Hematopoietic multipotent progenitor cell treated with erythropoietin and hydrocortisone succinate and interleukin-3 and kit ligand, for 17 days (in vitro differentiated cells): Measurements from ENCODE around the gene ARHGAP15.
A peak's percentile ranks its signal among the peaks of the same experiment; 100 is the strongest.

Source experiments
- DNase-seq: peaks from one replicate; pipeline ENCODE4 v3.0.0-alpha.2; 2015; ENCODE audit warnings: low spot score

Gene ARHGAP15

DNA sequence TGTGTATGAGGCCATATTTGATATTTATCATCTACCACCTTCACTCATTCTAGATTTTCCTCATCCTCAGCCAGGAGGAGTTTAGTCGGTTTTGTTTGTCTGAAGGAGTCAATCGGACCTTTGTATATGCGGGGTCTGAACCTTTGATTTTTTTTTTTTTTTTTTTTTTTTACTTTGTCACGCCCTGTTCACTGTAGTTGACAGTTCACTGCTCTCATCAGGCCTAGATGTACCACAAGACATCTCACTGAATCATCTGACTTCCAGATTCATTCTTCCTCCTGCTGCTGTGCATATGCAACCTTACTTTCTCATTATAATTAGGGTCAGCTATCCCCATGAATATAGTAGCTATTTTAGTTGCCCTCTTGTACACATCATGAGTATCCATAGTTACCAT is 133.2 kb downstream of the ARHGAP15 start:
- no peak for DNase-seq

DNA sequence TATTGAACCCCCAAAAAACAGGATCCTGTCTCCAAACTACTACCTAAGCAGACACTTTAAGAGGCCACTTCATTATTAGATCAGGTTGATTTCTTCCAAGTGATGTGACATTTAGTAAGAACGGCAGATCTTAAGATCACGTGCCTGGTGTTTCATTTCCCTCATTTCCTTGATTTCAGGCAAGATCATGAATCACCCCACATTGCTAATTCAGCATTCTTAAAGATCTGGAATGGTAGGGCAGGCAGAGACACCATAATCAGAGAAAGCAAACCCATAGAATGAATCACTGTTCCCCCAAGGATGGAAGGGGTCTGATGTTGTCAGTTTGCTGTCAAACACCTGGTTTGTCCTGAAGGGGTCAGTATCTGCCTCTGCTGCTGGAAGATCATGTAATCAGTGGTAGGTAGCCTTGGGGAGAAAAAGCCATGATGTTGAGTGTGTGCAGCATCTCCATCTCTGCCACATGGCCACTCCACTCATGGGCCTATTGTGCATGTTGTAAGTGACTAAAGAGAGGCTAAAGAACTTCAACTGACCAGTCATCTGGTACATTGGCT is 133.9 kb downstream of the ARHGAP15 start:
- DNase-seq = no peak

- no peak for DNase-seq
Measured at GRCh38 chr2:143264851-143265250, 135.6 kb downstream of the ARHGAP15 start.

- no peak for DNase-seq
Measured at GRCh38 chr2:143279672-143280071, 150.5 kb downstream of the ARHGAP15 start.

- no peak for DNase-seq
Measured at GRCh38 chr2:143280097-143280757, 151.0 kb downstream of the ARHGAP15 start.

- peak; percentile 12 for DNase-seq
Measured at GRCh38 chr2:143282684-143283083, 153.5 kb downstream of the ARHGAP15 start.

DNA sequence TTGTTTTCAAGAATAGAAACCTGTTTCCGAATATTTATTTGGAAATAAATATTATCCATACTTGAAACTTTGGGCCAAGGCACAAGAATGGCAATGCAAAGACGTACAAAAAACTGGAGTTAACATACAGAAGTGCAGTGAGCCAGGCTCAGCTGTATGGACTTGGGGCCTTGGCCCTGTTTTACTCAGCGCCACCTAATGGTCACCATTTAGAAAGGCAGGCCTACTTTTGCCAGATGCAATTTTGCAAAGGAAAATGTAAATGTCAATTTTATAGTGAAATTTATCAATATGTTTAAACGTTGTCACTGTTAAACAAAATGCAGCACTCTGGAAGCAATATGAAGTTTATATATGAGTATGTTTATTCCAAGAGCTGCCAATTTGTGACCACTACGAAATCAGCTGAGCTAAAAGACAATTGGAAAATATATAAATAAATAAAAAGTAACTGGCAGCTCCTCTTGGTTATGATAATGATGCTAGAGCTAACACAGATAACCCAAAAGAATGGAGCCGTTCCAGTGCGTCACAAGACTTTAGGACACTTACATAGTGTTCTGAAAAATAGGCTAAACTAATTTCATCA is 155.0 kb downstream of the ARHGAP15 start:
- peak; percentile 36 for DNase-seq

GRCh38 chr2:143289025-143289424 is 159.8 kb downstream of the ARHGAP15 start:
- DNase-seq = no peak

- no peak for DNase-seq
Measured at GRCh38 chr2:143290221-143290620, 161.0 kb downstream of the ARHGAP15 start.

DNA sequence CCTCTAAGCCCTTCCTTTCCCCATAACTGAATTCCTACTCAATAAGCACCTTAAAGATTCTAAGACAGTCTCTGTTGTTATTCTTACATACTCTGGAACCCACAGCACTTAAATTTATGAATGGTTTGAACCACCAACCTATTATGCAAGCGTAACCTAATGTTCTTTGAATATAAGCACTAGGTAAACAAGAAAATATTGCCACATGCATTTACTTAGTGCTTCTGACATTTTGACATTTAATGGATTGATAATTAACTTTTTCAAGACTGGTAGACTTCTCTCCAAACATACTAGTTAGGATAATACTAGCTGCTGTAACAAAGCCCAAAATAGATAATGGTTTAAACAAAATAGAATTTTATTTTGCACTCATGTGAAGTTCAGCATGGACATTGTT is 164.8 kb downstream of the ARHGAP15 start:
- DNase-seq = no peak

DNA sequence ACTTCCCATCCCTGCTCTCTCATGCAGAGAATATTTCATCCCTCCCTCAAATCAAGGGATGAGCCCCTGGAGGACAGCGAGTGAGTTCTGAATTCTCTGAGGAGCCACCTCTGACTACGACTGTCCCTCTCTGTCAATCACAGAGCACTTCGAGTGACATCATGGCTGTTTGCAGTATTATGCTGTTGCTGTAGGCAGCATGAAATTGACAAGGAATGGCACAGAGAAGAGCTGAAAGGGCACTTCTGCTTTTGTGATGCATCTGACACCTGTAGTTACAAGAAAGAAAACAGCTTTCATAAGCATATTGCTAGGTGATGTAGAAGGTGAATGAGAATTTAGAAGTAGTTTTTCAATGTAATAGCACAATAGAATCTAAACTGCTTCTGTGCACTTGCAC is 166.9 kb downstream of the ARHGAP15 start:
- no peak for DNase-seq

DNA sequence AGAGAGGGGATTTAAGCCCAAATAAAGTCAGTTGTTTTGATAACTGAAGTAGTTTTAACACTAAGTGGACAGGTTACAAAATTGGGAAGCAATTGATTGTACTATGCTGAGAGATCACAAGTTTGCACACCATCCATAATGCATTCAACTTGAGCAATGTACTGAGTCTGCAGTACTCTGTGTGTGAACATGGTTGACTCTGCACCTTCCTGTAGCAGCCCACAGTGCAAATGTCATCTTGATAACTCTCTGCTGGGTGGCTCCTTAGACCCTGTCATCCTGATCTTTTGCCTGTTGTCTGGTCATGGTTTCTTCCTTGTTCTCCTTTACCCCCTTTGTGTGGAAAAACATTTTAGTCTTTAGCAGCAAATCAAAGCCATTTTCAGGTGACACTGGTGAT is 168.0 kb downstream of the ARHGAP15 start:
- DNase-seq = no peak

GRCh38 chr2:143300536-143300935 is 171.3 kb downstream of the ARHGAP15 start:
- no peak for DNase-seq

- DNase-seq = no peak
Measured at GRCh38 chr2:143311426-143311825, 182.2 kb downstream of the ARHGAP15 start.

- DNase-seq = no peak
Measured at GRCh38 chr2:143312441-143312840, 183.2 kb downstream of the ARHGAP15 start.

GRCh38 chr2:143313861-143314260 is 184.6 kb downstream of the ARHGAP15 start:
- no peak for DNase-seq

DNA sequence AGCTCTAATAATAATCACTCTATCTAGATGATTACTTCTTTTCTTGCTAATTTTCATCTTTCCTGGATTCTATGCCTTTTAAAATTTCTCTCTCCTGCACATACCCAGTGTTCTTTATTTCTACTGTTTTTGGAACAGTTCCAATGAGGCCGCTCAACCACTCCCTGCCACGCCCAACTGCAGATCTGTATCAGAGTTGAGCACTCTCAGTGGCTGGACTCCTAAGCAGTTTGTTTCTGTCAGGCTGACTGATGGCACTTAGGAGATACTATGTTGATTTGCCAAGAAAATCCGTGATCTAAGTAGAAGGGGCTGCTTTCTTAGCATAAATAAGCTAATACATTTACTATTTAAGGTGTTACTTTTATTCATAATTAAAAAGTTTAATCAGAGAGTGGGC is 192.8 kb downstream of the ARHGAP15 start:
- peak; percentile 62 for DNase-seq

DNA sequence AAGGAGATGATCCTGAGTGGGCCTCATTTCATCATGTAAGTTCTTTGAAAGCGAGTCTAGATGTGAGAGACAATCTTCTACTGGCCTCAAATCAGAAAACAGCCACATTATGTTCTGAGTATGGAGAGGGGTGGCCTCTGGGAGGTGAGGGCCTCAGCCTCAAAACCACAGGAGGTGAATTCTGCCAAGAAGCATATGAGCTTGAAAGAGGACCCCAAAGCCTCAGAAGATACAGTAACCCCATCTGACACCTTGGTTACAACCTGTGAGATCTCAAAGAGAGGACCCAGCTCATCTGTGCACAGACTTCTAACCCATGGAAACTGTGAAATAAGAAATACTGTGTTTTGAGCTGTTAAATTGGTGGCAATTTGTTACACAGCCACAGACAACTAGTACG is 200.1 kb downstream of the ARHGAP15 start:
- no peak for DNase-seq

DNA sequence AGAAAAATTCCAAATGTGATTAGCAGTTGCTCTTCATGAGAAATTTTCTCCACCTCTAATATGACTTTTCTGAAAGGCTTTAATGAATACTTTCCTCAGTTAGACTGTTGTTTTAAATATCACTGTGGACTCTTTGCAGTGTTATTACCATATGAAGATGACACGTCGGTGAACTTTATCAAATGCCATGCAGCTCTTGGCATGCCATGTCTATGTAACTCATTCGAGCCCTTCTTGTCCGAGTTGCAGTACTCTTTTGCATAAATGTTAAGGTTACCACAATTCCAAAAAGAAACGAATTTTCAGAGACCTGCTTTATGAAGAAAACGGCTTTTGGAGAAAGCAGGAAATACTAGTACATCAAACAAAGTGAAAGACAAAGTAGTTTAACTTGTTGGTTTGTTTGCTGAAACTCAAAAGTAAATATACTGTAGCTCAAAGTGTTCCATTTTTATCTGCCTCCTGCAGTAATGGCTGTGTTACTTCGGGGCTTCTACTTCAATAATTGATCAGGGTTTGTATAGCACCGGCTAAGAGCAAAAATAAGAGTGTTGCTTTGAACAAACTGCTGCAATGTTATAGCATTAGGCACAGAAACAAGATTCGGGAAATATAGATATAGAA is 204.1 kb downstream of the ARHGAP15 start:
- no peak for DNase-seq

GRCh38 chr2:143333847-143334246 is 204.6 kb downstream of the ARHGAP15 start:
- DNase-seq = no peak

DNA sequence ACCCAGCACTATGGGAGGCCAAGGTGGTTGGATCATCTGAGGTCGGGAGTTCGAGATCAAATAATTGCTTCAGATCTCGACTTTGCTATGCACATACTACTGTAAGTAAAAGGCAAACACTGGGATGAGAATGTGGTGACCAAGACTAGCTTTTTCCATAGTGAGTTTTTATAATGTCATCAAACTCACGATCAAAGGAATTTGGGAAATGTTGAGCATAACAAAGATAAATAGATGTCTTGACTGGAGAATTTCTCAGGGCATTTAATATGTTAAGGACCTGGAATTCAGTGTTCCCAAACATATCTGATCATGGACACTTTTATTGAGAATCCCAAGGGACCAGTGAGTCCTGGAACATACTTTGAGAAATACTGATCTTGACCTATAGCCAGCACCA is 205.6 kb downstream of the ARHGAP15 start:
- DNase-seq = no peak

DNA sequence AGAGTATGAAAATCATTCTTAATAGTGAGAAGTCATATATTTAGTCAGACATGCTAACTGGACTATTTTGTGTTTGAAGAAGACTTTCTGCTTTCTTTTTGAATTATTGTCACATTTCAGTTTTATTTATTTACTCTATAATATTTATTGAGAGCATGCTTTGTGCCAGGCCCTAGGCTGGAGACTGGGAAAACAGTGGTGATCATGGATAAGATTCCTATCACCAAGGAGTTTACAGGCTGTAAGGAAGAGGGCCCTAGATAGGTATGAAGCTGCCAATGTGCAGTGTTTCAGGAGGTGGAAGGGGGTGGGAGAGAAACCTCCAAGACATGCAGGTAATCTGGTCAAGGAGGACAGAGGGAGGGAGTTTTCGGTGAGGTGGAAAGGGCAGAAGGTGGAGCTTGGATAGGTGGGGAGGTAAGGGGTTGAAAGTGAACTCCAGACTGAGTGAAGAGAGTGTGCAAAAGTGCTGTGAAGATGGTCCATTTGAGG is 207.5 kb downstream of the ARHGAP15 start:
- no peak for DNase-seq

- DNase-seq = no peak
Measured at GRCh38 chr2:143341478-143341877, 212.3 kb downstream of the ARHGAP15 start.
